Vagina (tissue), 2 donors: ENCODE data around the gene LRRC45.

ENCODE experiments used
- CTCF ChIP-seq, 3 experiments: fragments of 450-650 bp in 2 of 3; fragments of 200-600 bp in 1 of 3; sonication (generic) in 1 of 3; IDR thresholded peaks; one replicate each; pipeline ENCODE4 v1.5.1; 2017 to 2019; ENCODE audit warnings: antibody characterized with exemption in 3 of 3, mild to moderate bottlenecking in 2 of 3, moderate library complexity in 2 of 3
- POLR2A ChIP-seq, 2 donors: fragments of 450-650 bp; IDR thresholded peaks; one replicate each; pipeline ENCODE4 v1.6.1; 2017; ENCODE audit warnings: antibody characterized with exemption in 2 of 2, mild to moderate bottlenecking in 2 of 2, moderate library complexity in 2 of 2
- POLR2AphosphoS5 ChIP-seq, 2 donors: sonication (generic); formaldehyde crosslinking; IDR thresholded peaks; one replicate each; pipeline ENCODE4 v1.9.0; 2017; ENCODE audit warnings: antibody characterized with exemption in 2 of 2, mild to moderate bottlenecking in 2 of 2, low read depth in 1 of 2; ENCODE audit not compliant: insufficient read depth in 1 of 2

GRCh38 chr17:81977211-81977808 lies 45.8 kb upstream of the LRRC45 start, which contains the start of gene ASPSCR1:
- TF ChIP-seq POLR2A (IDR thresholded peaks at IDR 0.05) = peak in 1 of 2 donors; percentile 64
- TF ChIP-seq CTCF (IDR thresholded peaks at IDR 0.05) = no peak
- TF ChIP-seq POLR2AphosphoS5 (IDR thresholded peaks at IDR 0.05; ENCODE audit: insufficient read depth in 1 of 2, low read depth in 1 of 2) = no peak
